Neural cell (in vitro differentiated cells): Measurements from ENCODE around the gene TM7SF2. TPM values are rescaled to one million over a fixed set of nuclear protein-coding genes. Genes with fewer than 3 reads are reported as not detected.

Experiments
- H2AFZ ChIP-seq: fragments of 200-600, 300-800 bp; sonication (generic), shearing (Covaris generic); 2 replicates; pipeline ENCODE4 v1.6.0; 2014; ENCODE audit warnings: low read depth, mild to moderate bottlenecking, antibody characterized with exemption, low read length, moderate library complexity
- H3F3A ChIP-seq: fragments of 200-600 bp; shearing (Covaris generic); 2 replicates; pipeline ENCODE4 v1.6.1; 2016; ENCODE audit warnings: mild to moderate bottlenecking, moderate library complexity, mixed read lengths, antibody characterized with exemption, low read length; ENCODE audit not compliant: insufficient read depth, poor library complexity, severe bottlenecking
- H3K27ac ChIP-seq: fragments of 200-600, 300-800 bp; sonication (generic), shearing (Covaris generic); 2 replicates; pipeline ENCODE4 v1.5.1; 2014; ENCODE audit warnings: mild to moderate bottlenecking, low read length, moderate library complexity
- H3K27me3 ChIP-seq: fragments of 300-800, 200-600 bp; sonication (generic), shearing (Covaris generic); 2 replicates; pipeline ENCODE4 v1.6.0; 2014; ENCODE audit warnings: mild to moderate bottlenecking, low read depth, low read length, moderate library complexity; ENCODE audit not compliant: insufficient read depth
- H3K36me3 ChIP-seq: fragments of 300-800, 200-600 bp; sonication (generic), shearing (Covaris generic); 2 replicates; pipeline ENCODE4 v1.5.1; 2014; ENCODE audit warnings: mild to moderate bottlenecking, antibody characterized with exemption, low read length, moderate library complexity; ENCODE audit not compliant: insufficient read depth
- H3K4me2 ChIP-seq: fragments of 300-800, 200-600 bp; sonication (generic), shearing (Covaris generic); 2 replicates; pipeline ENCODE4 v1.6.0; 2014; ENCODE audit warnings: mild to moderate bottlenecking, low read length
- H3K4me3 ChIP-seq: fragments of 300-800, 200-600 bp; sonication (generic), shearing (Covaris generic); 2 replicates; pipeline ENCODE4 v1.5.1; 2014; ENCODE audit warnings: mild to moderate bottlenecking, low read length, moderate library complexity
- H3K79me2 ChIP-seq: fragments of 200-600 bp; shearing (Covaris generic); replicated peaks from 2 replicates; pipeline ENCODE4 v1.6.0; 2014; ENCODE audit warnings: mild to moderate bottlenecking, low read length, moderate library complexity; ENCODE audit not compliant: insufficient read depth
- H3K9ac ChIP-seq: fragments of 300-800, 200-600 bp; sonication (generic), shearing (Covaris generic); 2 replicates; pipeline ENCODE4 v1.6.1; 2016; ENCODE audit warnings: mild to moderate bottlenecking, low read length, mixed read lengths
- H3K9me2 ChIP-seq: fragments of 200-600 bp; shearing (Covaris generic); 2 replicates; pipeline ENCODE4 v1.6.1; 2016; ENCODE audit warnings: mild to moderate bottlenecking, low read length, mixed read lengths; ENCODE audit not compliant: insufficient read depth
- H3K9me3 ChIP-seq: fragments of 200-600, 300-800 bp; sonication (generic), shearing (Covaris generic); 2 replicates; pipeline ENCODE4 v1.6.1; 2016; ENCODE audit warnings: mild to moderate bottlenecking, mixed run types, low read length, moderate library complexity, mixed read lengths
- H4K20me1 ChIP-seq: fragments of 200-600 bp; shearing (Covaris generic); 2 replicates; pipeline ENCODE4 v1.6.1; 2016; ENCODE audit warnings: mild to moderate bottlenecking, mixed run types; ENCODE audit not compliant: insufficient read depth
- CTCF ChIP-seq: fragments of 450-650 bp; IDR thresholded peaks from 2 replicates; pipeline ENCODE4 v1.5.1; 2014; ENCODE audit warnings: antibody characterized with exemption, mild to moderate bottlenecking, moderate library complexity; ENCODE audit not compliant: poor library complexity, severe bottlenecking
- EP300 ChIP-seq: fragments of 450-650 bp; conservative IDR thresholded peaks from 2 replicates; pipeline ENCODE4 v1.6.1; 2014; ENCODE audit warnings: antibody characterized with exemption, mild to moderate bottlenecking, moderate library complexity; ENCODE audit not compliant: poor library complexity, severe bottlenecking
- EZH2 ChIP-seq: fragments of 200-600, 300-800 bp; shearing (Covaris generic), sonication (generic); IDR thresholded peaks from 2 replicates; pipeline ENCODE4 v1.6.1; 2014; ENCODE audit warnings: antibody characterized with exemption, low read length, borderline replicate concordance, mild to moderate bottlenecking; ENCODE audit not compliant: insufficient read depth, poor library complexity, severe bottlenecking
- MXI1 ChIP-seq: fragments of 450-650 bp; conservative IDR thresholded peaks from 2 replicates; pipeline ENCODE4 v1.6.1; 2014; ENCODE audit warnings: antibody characterized with exemption, mild to moderate bottlenecking; ENCODE audit not compliant: poor library complexity, severe bottlenecking
- POLR2AphosphoS5 ChIP-seq: IDR thresholded peaks from 2 replicates; pipeline ENCODE4 v1.6.1; 2012
- RAD21 ChIP-seq: fragments of 450-650 bp; conservative IDR thresholded peaks from 2 replicates; pipeline ENCODE4 v1.6.1; 2014; ENCODE audit warnings: antibody characterized with exemption, mild to moderate bottlenecking, moderate library complexity
- SMC3 ChIP-seq: fragments of 450-650 bp; conservative IDR thresholded peaks from 2 replicates; pipeline ENCODE4 v1.6.1; 2014; ENCODE audit warnings: antibody characterized with exemption, mild to moderate bottlenecking, moderate library complexity; ENCODE audit not compliant: poor library complexity
- TAF1 ChIP-seq: IDR thresholded peaks from 2 replicates; pipeline ENCODE4 v1.6.1; 2012; ENCODE audit warnings: low read depth
- polyA plus RNA-seq: library from polyadenylated mRNA; depleted of rRNA; stranded (reverse); fragments of >200 nt; gene quantifications from 2 replicates; pipeline ENCODE4 v1.2.3, GENCODE V29; 2014
- TF ChIP-seq, protein P1 (sequence below): IDR thresholded peaks from 2 replicates; pipeline ENCODE4 v1.6.1; 2012; ENCODE audit warnings: borderline replicate concordance

Gene TM7SF2
- polyA plus RNA-seq, 1 donor from 2014 or later: 78.4 TPM

DNA sequence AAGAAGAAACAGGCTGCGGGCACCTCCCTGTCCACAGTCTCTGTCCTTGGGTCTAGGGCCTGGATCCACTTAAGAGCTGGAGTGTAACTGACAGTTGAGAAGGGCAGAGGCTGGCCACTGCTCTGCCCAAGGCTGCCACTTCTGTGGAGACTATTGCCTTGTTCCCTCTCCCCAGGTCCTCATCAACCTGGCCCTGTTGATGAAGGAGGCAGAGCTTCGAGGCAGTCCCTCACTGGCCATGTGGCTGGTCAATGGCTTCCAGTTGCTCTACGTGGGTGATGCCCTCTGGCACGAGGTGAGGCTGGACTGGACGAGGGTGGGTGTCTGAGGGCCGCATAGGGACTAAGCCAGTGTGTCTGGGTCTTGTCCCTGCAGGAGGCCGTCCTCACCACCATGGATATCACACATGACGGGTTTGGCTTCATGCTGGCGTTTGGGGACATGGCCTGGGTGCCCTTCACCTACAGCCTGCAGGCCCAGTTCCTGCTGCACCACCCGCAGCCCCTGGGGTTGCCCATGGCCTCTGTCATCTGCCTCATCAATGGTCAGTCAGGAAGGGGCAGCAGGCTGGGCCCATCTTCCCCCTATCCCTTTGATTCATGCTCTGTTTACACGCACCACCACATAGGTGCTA lies 3.0 kb downstream of the TM7SF2 start:
- no peaks in the 10 kb centered on the region for H3K27me3 ChIP-seq
- H3K9me2 ChIP-seq: no peaks in the 10 kb centered on the region
- H3K9ac ChIP-seq: no peak overlapping the region
- no peaks in the 10 kb centered on the region for H4K20me1 ChIP-seq
- H3K36me3 ChIP-seq: no peaks in the 10 kb centered on the region
- peaks cover 23% of the 10 kb centered on the region for H3K79me2 ChIP-seq
- H3K4me2 ChIP-seq: no peak overlapping the region
- no peaks in the 10 kb centered on the region for H3K9me3 ChIP-seq
- H3K4me3 ChIP-seq: no peak overlapping the region
- TF ChIP-seq CTCF (no peak), POLR2AphosphoS5 (no peak), TAF1 (no peak), MXI1 (no peak), EP300 (no peak), RAD21 (no peak), SMC3 (no peak), EZH2 (no peak)
- TF ChIP-seq, protein P1, sequence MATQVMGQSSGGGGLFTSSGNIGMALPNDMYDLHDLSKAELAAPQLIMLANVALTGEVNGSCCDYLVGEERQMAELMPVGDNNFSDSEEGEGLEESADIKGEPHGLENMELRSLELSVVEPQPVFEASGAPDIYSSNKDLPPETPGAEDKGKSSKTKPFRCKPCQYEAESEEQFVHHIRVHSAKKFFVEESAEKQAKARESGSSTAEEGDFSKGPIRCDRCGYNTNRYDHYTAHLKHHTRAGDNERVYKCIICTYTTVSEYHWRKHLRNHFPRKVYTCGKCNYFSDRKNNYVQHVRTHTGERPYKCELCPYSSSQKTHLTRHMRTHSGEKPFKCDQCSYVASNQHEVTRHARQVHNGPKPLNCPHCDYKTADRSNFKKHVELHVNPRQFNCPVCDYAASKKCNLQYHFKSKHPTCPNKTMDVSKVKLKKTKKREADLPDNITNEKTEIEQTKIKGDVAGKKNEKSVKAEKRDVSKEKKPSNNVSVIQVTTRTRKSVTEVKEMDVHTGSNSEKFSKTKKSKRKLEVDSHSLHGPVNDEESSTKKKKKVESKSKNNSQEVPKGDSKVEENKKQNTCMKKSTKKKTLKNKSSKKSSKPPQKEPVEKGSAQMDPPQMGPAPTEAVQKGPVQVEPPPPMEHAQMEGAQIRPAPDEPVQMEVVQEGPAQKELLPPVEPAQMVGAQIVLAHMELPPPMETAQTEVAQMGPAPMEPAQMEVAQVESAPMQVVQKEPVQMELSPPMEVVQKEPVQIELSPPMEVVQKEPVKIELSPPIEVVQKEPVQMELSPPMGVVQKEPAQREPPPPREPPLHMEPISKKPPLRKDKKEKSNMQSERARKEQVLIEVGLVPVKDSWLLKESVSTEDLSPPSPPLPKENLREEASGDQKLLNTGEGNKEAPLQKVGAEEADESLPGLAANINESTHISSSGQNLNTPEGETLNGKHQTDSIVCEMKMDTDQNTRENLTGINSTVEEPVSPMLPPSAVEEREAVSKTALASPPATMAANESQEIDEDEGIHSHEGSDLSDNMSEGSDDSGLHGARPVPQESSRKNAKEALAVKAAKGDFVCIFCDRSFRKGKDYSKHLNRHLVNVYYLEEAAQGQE: no peak
- no peaks in the 10 kb centered on the region for H3F3A ChIP-seq
- no peak overlapping the region for H2AFZ ChIP-seq
- H3K27ac ChIP-seq: no peak overlapping the region

GRCh38 chr11:65115361-65116082 lies 3.9 kb downstream of the TM7SF2 start:
- TF ChIP-seq EZH2: no peak
- TF ChIP-seq TAF1: no peak
- peak; percentile 28 for TF ChIP-seq POLR2AphosphoS5
- TF ChIP-seq, protein P1: no peak
- no peak for TF ChIP-seq SMC3
- no peak for TF ChIP-seq CTCF
- no peaks in the 10 kb centered on the region for H3K9me2 ChIP-seq
- no peak overlapping the region for H3K9ac ChIP-seq
- H3K27me3 ChIP-seq: no peaks in the 10 kb centered on the region
- H2AFZ ChIP-seq: no peak overlapping the region
- H3K79me2 ChIP-seq: peaks cover 27% of the 10 kb centered on the region
- no peak overlapping the region for H3K4me2 ChIP-seq
- no peaks in the 10 kb centered on the region for H4K20me1 ChIP-seq
- peaks cover 3% of the 10 kb centered on the region for H3K36me3 ChIP-seq
- H3K27ac ChIP-seq: no peak overlapping the region
- peak overlapping the region; percentile 97 for H3K4me3 ChIP-seq
- no peaks in the 10 kb centered on the region for H3K9me3 ChIP-seq
- H3F3A ChIP-seq: no peaks in the 10 kb centered on the region
